Gastrocnemius medialis (tissue), 4 donors: Measurements from ENCODE around the gene MRPL20.

Source experiments
- POLR2A ChIP-seq, 2 donors: fragments of 450-650 bp; IDR thresholded peaks; one replicate each; pipeline ENCODE4 v1.6.1; 2017; ENCODE audit warnings: antibody characterized with exemption in 2 of 2, mild to moderate bottlenecking in 2 of 2, moderate library complexity in 2 of 2
- TF ChIP-seq, protein P1 (sequence below), 5 experiments: fragments of 450-650 bp in 3 of 5; fragments of 200-600 bp in 2 of 5; sonication (generic) in 2 of 5; IDR thresholded peaks in 4 of 5; conservative IDR thresholded peaks in 1 of 5; 1 replicate in 4 of 5; 2 replicates in 1 of 5; pipeline ENCODE4 v1.5.1; 2016 to 2019; ENCODE audit warnings: antibody characterized with exemption in 5 of 5, mild to moderate bottlenecking in 3 of 5, moderate library complexity in 3 of 5

- TF ChIP-seq POLR2A (IDR thresholded peaks at IDR 0.05) = no peak
- TF ChIP-seq, protein P1, sequence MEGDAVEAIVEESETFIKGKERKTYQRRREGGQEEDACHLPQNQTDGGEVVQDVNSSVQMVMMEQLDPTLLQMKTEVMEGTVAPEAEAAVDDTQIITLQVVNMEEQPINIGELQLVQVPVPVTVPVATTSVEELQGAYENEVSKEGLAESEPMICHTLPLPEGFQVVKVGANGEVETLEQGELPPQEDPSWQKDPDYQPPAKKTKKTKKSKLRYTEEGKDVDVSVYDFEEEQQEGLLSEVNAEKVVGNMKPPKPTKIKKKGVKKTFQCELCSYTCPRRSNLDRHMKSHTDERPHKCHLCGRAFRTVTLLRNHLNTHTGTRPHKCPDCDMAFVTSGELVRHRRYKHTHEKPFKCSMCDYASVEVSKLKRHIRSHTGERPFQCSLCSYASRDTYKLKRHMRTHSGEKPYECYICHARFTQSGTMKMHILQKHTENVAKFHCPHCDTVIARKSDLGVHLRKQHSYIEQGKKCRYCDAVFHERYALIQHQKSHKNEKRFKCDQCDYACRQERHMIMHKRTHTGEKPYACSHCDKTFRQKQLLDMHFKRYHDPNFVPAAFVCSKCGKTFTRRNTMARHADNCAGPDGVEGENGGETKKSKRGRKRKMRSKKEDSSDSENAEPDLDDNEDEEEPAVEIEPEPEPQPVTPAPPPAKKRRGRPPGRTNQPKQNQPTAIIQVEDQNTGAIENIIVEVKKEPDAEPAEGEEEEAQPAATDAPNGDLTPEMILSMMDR (IDR thresholded peaks at IDR 0.05 in 4 of 5, conservative IDR thresholded peaks at IDR 0.05 in 1 of 5) = no peak
Measured at GRCh38 chr1:1365875-1366698, 41.0 kb downstream of the MRPL20 start.
